DND-41 (cell line): Measurements from ENCODE around the gene FAM53B.
A peak's percentile ranks its signal among the peaks of the same experiment; 100 is the strongest.

Experiments used
- EZH2 ChIP-seq: IDR thresholded peaks from 3 replicates; pipeline ENCODE4 v1.6.1; 2012; ENCODE audit warnings: borderline replicate concordance, low read depth, mild to moderate bottlenecking, moderate library complexity, low read length, inconsistent platforms; ENCODE audit not compliant: severe bottlenecking
- TF ChIP-seq, protein P1 (sequence below): IDR thresholded peaks from 2 replicates; pipeline ENCODE4 v1.5.1; 2012; ENCODE audit warnings: borderline replicate concordance, low read length, moderate library complexity, mild to moderate bottlenecking; ENCODE audit not compliant: poor library complexity, severe bottlenecking; ENCODE audit errors: extremely low read depth

GRCh38 chr10:124647421-124648130 lies 96.6 kb downstream of the FAM53B start:
- TF ChIP-seq, protein P1, sequence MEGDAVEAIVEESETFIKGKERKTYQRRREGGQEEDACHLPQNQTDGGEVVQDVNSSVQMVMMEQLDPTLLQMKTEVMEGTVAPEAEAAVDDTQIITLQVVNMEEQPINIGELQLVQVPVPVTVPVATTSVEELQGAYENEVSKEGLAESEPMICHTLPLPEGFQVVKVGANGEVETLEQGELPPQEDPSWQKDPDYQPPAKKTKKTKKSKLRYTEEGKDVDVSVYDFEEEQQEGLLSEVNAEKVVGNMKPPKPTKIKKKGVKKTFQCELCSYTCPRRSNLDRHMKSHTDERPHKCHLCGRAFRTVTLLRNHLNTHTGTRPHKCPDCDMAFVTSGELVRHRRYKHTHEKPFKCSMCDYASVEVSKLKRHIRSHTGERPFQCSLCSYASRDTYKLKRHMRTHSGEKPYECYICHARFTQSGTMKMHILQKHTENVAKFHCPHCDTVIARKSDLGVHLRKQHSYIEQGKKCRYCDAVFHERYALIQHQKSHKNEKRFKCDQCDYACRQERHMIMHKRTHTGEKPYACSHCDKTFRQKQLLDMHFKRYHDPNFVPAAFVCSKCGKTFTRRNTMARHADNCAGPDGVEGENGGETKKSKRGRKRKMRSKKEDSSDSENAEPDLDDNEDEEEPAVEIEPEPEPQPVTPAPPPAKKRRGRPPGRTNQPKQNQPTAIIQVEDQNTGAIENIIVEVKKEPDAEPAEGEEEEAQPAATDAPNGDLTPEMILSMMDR: peak; percentile 80
- TF ChIP-seq EZH2: no peak
